NCI-H526 (cell line): ENCODE data around the gene ATXN7L3.
"Not testable (repeated sequence)": the region's sequence is repeated elsewhere in the genome, so short reads cannot be mapped to it uniquely, and the experiment has no call there.

ENCODE experiments used
- DNase-seq, 2 experiments: peaks; one replicate each; lab custom pipeline; 2025; lab: John Stamatoyannopoulos, UW

The ATXN7L3 gene

GRCh38 chr17:44174427-44174826, 25.3 kb downstream of the ATXN7L3 start:
- DNase-seq = no peak

GRCh38 chr17:44171931-44172455, 27.7 kb downstream of the ATXN7L3 start:
- DNase-seq = no peak

- DNase-seq = peak in 1 of 2 experiments; percentile 81
These were observed 29.0 kb downstream of the ATXN7L3 start, which contains the start of gene ASB16 for GRCh38 chr17:44170499-44171201. TSS of gene ASB16 (plus strand) at chr17:44170704. CDS start at chr17:44170790, 86 bp downstream.

GRCh38 chr17:44170135-44170498, 29.6 kb downstream of the ATXN7L3 start:
- DNase-seq = no peak

GRCh38 chr17:44167181-44167861, 32.4 kb downstream of the ATXN7L3 start:
- DNase-seq = no peak

- no peak for DNase-seq
These were observed 35.2 kb downstream of the ATXN7L3 start for GRCh38 chr17:44164476-44164875.

- DNase-seq = no peak
These were observed 40.0 kb downstream of the ATXN7L3 start for GRCh38 chr17:44159519-44160210.

- no peak for DNase-seq
These were observed 44.2 kb downstream of the ATXN7L3 start for GRCh38 chr17:44155488-44155887.

- DNase-seq = no peak
These were observed 46.8 kb downstream of the ATXN7L3 start for GRCh38 chr17:44152875-44153274.

- DNase-seq = no peak
These were observed 49.8 kb downstream of the ATXN7L3 start for GRCh38 chr17:44149750-44150329.

- DNase-seq = not testable (repeated sequence)
These were observed 50.6 kb downstream of the ATXN7L3 start for GRCh38 chr17:44149066-44149465.

- DNase-seq = no peak
These were observed 51.9 kb downstream of the ATXN7L3 start for GRCh38 chr17:44147812-44148211.

GRCh38 chr17:44146375-44147346, 53.0 kb downstream of the ATXN7L3 start:
- DNase-seq = no peak

GRCh38 chr17:44144966-44145739, 54.5 kb downstream of the ATXN7L3 start:
- no peak for DNase-seq

- not testable (repeated sequence) for DNase-seq
These were observed 55.8 kb downstream of the ATXN7L3 start for GRCh38 chr17:44143921-44144320.
